ENCODE measurements around the gene SLC22A31. TPM values are rescaled to one million over a fixed set of nuclear protein-coding genes. Genes with fewer than 3 reads are reported as not detected.

The SLC22A31 gene
- total RNA-seq, 2 donors from 2014 or later: 0.75 TPM; not detected in 1

DNA sequence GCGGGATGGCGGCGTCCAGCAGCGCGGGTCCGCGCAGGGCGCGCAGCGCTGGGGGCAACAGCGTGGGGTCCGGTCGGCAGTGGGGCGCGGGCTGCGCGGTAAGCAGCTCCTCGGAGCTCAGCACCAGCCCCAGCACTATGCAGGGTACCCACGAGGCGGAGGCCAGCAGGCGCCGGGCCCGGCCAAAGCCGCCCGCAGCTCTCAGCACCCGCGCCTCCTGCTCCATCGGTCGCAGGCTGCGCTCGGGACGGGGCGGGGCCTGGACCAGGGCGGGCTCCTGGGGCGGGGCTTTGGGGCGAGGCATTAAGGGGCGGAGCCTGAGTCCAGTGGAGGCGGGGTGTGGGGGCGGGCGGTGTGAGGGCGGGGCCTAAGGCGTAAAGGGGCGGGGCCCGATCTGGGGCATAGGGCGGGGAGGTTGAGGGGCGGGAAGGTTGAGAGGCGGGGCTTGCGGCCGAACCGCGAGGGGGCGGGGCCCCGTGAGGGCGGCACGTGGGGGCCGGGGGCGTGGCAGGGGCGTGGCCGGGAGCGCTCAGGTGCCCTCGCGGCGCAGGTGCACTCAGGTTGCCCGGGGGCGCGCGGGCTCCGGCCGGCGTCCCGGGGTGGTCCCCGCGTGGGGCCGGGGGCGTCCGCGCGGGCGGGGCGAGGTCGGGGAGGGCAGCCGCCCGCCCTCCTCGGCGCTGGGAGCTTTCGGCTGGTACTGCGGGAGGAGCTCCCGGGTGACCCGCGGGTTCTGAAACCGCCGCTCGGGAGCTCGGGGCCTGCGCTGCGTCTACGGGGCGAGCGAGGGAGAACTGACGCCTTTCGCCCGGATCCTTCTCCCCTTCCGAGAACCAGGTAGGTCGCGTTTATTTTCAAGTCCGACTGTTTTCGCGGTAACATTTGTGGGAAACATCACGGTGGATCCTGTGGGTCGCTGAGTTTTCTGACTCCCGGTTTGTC, 1.4 kb upstream of the SLC22A31 start:
- H3K4me1 ChIP-seq: peaks cover 0 to 17% of the 10 kb centered on the region in 2 donors
- no peaks in the 10 kb centered on the region for H3K36me3 ChIP-seq
- TF ChIP-seq, protein P1, sequence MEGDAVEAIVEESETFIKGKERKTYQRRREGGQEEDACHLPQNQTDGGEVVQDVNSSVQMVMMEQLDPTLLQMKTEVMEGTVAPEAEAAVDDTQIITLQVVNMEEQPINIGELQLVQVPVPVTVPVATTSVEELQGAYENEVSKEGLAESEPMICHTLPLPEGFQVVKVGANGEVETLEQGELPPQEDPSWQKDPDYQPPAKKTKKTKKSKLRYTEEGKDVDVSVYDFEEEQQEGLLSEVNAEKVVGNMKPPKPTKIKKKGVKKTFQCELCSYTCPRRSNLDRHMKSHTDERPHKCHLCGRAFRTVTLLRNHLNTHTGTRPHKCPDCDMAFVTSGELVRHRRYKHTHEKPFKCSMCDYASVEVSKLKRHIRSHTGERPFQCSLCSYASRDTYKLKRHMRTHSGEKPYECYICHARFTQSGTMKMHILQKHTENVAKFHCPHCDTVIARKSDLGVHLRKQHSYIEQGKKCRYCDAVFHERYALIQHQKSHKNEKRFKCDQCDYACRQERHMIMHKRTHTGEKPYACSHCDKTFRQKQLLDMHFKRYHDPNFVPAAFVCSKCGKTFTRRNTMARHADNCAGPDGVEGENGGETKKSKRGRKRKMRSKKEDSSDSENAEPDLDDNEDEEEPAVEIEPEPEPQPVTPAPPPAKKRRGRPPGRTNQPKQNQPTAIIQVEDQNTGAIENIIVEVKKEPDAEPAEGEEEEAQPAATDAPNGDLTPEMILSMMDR (IDR thresholded peaks at IDR 0.05): no peak
- no peaks in the 10 kb centered on the region for H3K9me3 ChIP-seq
- H3K4me3 ChIP-seq: peak overlapping the region; percentile 11 to 45
- peaks cover 4 to 20% of the 10 kb centered on the region in 2 donors for H3K27me3 ChIP-seq
- H3K27ac ChIP-seq: no peak overlapping the region
- DNase-seq (ENCODE audit: low spot score): no peak

DNA sequence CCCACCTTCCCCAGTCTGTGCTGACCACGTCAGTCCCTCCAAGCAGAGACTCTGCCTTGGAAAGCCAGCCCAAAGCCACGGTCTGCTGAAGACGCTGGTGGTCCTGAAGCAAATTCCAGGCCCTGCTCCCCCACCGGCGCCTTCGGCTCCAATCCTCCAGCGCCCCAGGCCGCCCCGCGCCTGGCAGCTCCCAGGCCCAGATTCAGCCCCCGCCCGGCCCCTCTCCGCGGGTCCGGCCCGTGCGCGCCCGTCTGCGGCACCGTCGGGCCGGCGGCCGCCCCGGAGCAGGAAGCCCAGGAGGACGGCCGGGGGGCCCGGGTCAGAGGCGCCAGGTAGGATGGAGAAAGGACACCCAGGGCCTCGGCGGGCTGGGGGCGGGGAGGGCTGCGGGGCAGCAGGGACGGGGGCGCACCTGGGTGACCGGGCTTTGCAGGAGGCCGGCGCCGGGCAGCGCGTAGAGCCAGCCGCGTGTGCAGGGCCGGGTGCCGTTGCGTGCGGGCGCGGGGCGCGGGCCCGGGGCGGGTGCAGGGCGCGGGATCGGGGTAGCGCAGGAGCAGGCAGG, 594 bp upstream of the SLC22A31 start:
- peaks cover 4 to 20% of the 10 kb centered on the region in 2 donors for H3K27me3 ChIP-seq
- no peak overlapping the region for H3K27ac ChIP-seq
- no peaks in the 10 kb centered on the region for H3K36me3 ChIP-seq
- peaks cover 0 to 17% of the 10 kb centered on the region in 2 donors for H3K4me1 ChIP-seq
- H3K9me3 ChIP-seq: no peaks in the 10 kb centered on the region
- no peak for DNase-seq (ENCODE audit: low spot score)
- H3K4me3 ChIP-seq: peak overlapping the region in 1 of 2 donors; percentile 45
- TF ChIP-seq, protein P1 (IDR thresholded peaks at IDR 0.05): no peak

DNA sequence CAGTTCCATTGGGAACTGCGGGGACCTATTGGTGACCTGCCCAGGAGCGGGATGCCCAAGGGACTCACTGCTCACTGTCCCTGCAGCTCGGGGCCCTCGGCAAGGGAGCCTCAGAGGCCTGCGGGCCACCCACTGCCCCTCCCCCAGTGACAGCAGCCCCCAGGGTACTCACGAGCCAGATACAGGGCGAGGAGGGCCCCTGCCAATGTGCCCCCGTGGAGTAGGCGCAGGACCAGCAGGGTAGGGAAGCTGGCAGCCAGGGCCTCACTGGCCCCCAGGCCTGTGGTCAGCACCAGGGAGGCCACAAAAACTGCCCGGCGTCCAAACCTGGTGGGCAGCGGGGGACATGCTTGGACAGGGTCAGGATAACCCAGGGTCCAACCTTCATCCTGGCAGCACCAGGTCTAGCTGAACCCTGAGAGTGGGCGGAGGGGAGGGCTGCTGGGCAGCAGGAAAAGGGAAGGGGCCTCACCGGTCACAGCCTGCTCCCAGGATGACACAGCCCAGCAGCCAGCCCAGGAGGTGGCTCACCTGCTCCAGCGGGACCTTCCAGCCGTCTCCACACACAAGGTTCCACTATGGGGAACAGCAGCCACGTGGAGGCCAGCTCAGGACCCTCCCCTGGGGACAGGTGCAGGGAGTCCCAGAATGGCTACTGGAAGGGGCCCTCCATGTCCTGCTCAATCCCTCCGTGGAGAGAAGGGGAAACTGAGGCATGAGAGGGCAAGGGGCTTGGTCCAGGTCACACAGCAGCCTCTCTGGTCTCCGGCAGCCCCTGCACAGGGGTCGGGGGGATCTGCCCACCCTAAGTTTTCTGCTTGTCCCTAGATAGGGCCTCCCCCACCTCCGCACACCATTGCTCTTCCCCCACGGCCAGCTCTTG, 855 bp downstream of the SLC22A31 start:
- peaks cover 4 to 20% of the 10 kb centered on the region in 2 donors for H3K27me3 ChIP-seq
- TF ChIP-seq, protein P1 (IDR thresholded peaks at IDR 0.05): no peak
- H3K4me3 ChIP-seq: no peak overlapping the region
- H3K36me3 ChIP-seq: no peaks in the 10 kb centered on the region
- DNase-seq (ENCODE audit: low spot score): no peak
- no peak overlapping the region for H3K27ac ChIP-seq
- H3K4me1 ChIP-seq: peaks cover 0 to 17% of the 10 kb centered on the region in 2 donors
- no peaks in the 10 kb centered on the region for H3K9me3 ChIP-seq

DNA sequence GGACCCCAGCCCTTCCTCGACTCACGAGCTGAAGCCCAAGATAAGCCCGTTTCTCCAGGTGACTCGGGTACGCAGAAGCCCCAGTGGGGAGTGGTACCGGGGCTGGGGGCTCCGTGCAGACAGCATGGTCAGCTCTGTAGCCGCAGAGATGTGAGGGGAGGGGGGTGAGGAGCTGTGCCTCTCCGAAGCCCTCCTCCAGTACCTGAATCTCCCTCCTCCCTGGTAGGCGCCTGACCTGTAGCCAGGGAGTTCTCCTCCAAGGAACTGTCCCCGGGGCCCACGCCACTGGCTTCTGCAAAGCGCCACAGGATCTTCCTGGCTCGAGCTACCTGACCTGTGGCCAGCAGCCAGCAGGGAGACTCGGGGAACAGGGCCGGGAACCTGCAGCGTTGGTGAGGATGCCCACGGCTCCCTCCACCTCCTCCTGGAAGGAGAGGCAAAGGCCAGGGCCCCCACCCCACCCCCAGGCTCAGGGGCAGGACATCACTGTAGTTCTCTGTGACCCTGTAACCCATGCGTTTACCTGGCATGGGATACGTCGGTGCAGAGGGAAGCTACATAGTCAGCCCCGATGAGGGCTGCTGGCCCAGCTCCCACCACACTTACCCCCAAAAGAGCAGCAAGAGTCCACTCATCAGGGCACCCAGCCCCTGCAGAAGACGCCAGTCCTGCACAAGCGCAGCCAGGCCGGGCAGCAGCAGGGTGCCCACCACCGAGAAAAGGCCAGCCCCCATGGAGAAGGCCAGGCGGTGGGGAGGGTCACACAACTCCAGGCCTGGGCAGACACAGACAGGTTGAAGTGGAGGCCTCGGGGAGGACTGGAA, 1.7 kb downstream of the SLC22A31 start:
- Histone ChIP-seq H3K4me3 (no peak overlapping the region), H3K9me3 (no peaks in the 10 kb centered on the region), H3K4me1 (peaks cover 0 to 17% of the 10 kb centered on the region in 2 donors), H3K27me3 (peaks cover 4 to 20% of the 10 kb centered on the region in 2 donors), H3K27ac (no peak overlapping the region), H3K36me3 (no peaks in the 10 kb centered on the region)
- TF ChIP-seq, protein P1 (IDR thresholded peaks at IDR 0.05): no peak
- DNase-seq (ENCODE audit: low spot score): no peak

Measured in right atrium auricular region (tissue), 2 donors.